Keratinocyte (primary cell): ENCODE results near the gene ATP13A3. TPM values are rescaled to one million over a fixed set of nuclear protein-coding genes. Genes with fewer than 3 reads are reported as not detected.
"Not testable (repeated sequence)": the region's sequence is repeated elsewhere in the genome, so short reads cannot be mapped to it uniquely, and the experiment has no call there.

ENCODE experiments used
- DNase-seq: peaks from one replicate; pipeline ENCODE4 v3.0.0-alpha.2; 2011; ENCODE audit warnings: low read depth, missing footprints, low spot score
- FAIRE-seq: peaks from 2 replicates; lab custom pipeline; 2011; peaks lifted over from hg19 to GRCh38; lab: Jason Lieb, UNC
- H2AFZ ChIP-seq: 2 replicates; pipeline ENCODE4 v1.6.0; 2012; ENCODE audit warnings: low read length, control low read depth, inconsistent platforms; ENCODE audit not compliant: control insufficient read depth
- H3K27ac ChIP-seq: 2 replicates; pipeline ENCODE4 v1.5.1; 2011; ENCODE audit warnings: low read length; ENCODE audit not compliant: control insufficient read depth, insufficient read depth
- H3K27me3 ChIP-seq: 3 replicates; pipeline ENCODE4 v1.6.0; 2011; ENCODE audit warnings: low read length; ENCODE audit not compliant: control insufficient read depth, insufficient read depth; ENCODE audit errors: extremely low read depth
- H3K36me3 ChIP-seq, 2 experiments: 2 replicates in 1 of 2; 3 replicates in 1 of 2; pipeline ENCODE4 v1.5.1; 2011; ENCODE audit warnings: low read length in 2 of 2, mild to moderate bottlenecking in 1 of 2; ENCODE audit not compliant: control insufficient read depth in 2 of 2, insufficient read depth in 2 of 2; ENCODE audit errors: extremely low read depth in 1 of 2
- H3K4me1 ChIP-seq: 3 replicates; pipeline ENCODE4 v1.5.1; 2011; ENCODE audit warnings: low read length; ENCODE audit not compliant: control insufficient read depth, insufficient read depth; ENCODE audit errors: extremely low read depth
- H3K4me2 ChIP-seq: 3 replicates; pipeline ENCODE4 v1.6.0; 2011; ENCODE audit warnings: low read depth, low read length; ENCODE audit not compliant: control insufficient read depth, insufficient read depth; ENCODE audit errors: extremely low read depth
- H3K4me3 ChIP-seq, 3 experiments: fragments of 200-600 bp in 1 of 3; sonication (generic) in 1 of 3; 2 replicates in 2 of 3; 3 replicates in 1 of 3; pipeline ENCODE4 v1.5.1; 2011 to 2016; ENCODE audit warnings: low read length in 3 of 3, mild to moderate bottlenecking in 3 of 3, control low read depth in 2 of 3, inconsistent platforms in 1 of 3, low read depth in 1 of 3, mixed read lengths in 1 of 3, mixed run types in 1 of 3, moderate library complexity in 1 of 3; ENCODE audit not compliant: control insufficient read depth in 2 of 3, insufficient read depth in 2 of 3; ENCODE audit errors: extremely low read depth in 1 of 3
- H3K79me2 ChIP-seq: 2 replicates; pipeline ENCODE4 v1.6.0; 2012; ENCODE audit warnings: low read length; ENCODE audit not compliant: control insufficient read depth, insufficient read depth
- H3K9ac ChIP-seq: 3 replicates; pipeline ENCODE4 v1.6.0; 2011; ENCODE audit warnings: low read length; ENCODE audit not compliant: control insufficient read depth, insufficient read depth; ENCODE audit errors: extremely low read depth
- H3K9me1 ChIP-seq: 3 replicates; pipeline ENCODE4 v1.6.0; 2011; ENCODE audit warnings: low read length; ENCODE audit not compliant: control insufficient read depth, insufficient read depth; ENCODE audit errors: extremely low read depth
- H3K9me3 ChIP-seq: 2 replicates; pipeline ENCODE4 v1.5.1; 2012; ENCODE audit warnings: low read depth, low read length; ENCODE audit not compliant: control insufficient read depth
- H4K20me1 ChIP-seq: 3 replicates; pipeline ENCODE4 v1.6.0; 2011; ENCODE audit warnings: low read length; ENCODE audit not compliant: control insufficient read depth, insufficient read depth; ENCODE audit errors: extremely low read depth
- EZH2 ChIP-seq: IDR thresholded peaks from one replicate; pipeline ENCODE4 v1.6.1; 2012; ENCODE audit warnings: inconsistent platforms, mild to moderate bottlenecking, low read length, moderate library complexity
- dilution Hi-C: fragments of 300-500 bp; cut with MboI; formaldehyde crosslinking; loops from one replicate; pipeline ENCODE4 v1.7.0; 2020; ENCODE audit warnings: low sequenced_read_pairs; ENCODE audit not compliant: extremely low pct_ligation_motif_present
- polyA plus RNA-seq, 5 experiments: library from polyadenylated mRNA; depleted of rRNA in 3 of 5; stranded (reverse) in 3 of 5; stranded (forward) in 1 of 5; unstranded in 1 of 5; fragments of >200 nt; gene quantifications; 1 replicate in 1 of 5; 2 replicates in 3 of 5; 3 replicates in 1 of 5; pipeline versions ENCODE4 v1.2.1 to v1.2.3, GENCODE V29; 2011 to 2012; ENCODE audit warnings: missing spikeins in 2 of 5, low read depth in 1 of 5, low replicate concordance in 1 of 5
- TF ChIP-seq, protein P1 (sequence below), 3 experiments: IDR thresholded peaks in 1 of 3; conservative IDR thresholded peaks in 1 of 3; optimal IDR thresholded peaks in 1 of 3; 2 replicates in 2 of 3; 3 replicates in 1 of 3; pipeline versions ENCODE3 to v1.5.1; 2011; ENCODE audit warnings: low read length in 3 of 3, mild to moderate bottlenecking in 3 of 3, moderate library complexity in 2 of 3, control low read depth in 1 of 3, inconsistent platforms in 1 of 3; ENCODE audit not compliant: insufficient read depth in 2 of 3; ENCODE audit errors: extremely low read depth in 1 of 3

The ATP13A3 gene
- polyA plus RNA-seq, 1 donor (not counting 4 experiments of a cell fraction or from before 2014, with no cell fraction given), result 103 TPM

DNA sequence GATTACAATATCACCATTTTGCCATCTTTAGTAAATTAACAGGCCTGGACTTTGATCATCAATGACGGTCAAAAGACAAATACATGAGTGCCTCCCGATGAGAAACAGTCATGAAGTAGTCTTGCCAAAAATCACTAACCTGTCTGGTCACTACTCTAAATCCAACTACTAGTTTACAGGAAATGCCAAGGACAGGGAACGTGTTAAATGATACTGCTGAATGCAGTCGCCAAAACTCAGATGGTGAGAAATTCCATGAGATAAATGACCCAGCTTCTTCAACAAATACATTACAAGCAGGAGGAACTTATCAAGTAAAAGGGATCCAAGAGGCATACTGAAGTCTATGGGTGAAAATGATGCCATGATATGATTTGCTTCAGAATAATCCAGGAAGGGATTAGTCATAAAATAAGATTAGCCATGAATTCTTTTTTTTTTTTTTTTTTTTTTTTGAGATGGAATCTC, 35.8 kb upstream of the ATP13A3 start:
- Histone ChIP-seq H3K9me3 (no peaks in the 10 kb centered on the region), H3K36me3 (no peaks in the 10 kb centered on the region), H3K9me1 (no peaks in the 10 kb centered on the region), H4K20me1 (no peaks in the 10 kb centered on the region), H3K27ac (no peak overlapping the region), H3K4me3 (no peak overlapping the region), H3K9ac (no peak overlapping the region), H3K79me2 (no peaks in the 10 kb centered on the region), H3K4me2 (peak overlapping the region; percentile 40), H3K4me1 (peaks cover 29% of the 10 kb centered on the region), H2AFZ (peak overlapping the region; percentile 56), H3K27me3 (no peaks in the 10 kb centered on the region)
- DNase-seq (no peak), FAIRE-seq (no peak)
- dilution Hi-C loops, result no loop called here
- no peak for TF ChIP-seq EZH2
- TF ChIP-seq, protein P1, sequence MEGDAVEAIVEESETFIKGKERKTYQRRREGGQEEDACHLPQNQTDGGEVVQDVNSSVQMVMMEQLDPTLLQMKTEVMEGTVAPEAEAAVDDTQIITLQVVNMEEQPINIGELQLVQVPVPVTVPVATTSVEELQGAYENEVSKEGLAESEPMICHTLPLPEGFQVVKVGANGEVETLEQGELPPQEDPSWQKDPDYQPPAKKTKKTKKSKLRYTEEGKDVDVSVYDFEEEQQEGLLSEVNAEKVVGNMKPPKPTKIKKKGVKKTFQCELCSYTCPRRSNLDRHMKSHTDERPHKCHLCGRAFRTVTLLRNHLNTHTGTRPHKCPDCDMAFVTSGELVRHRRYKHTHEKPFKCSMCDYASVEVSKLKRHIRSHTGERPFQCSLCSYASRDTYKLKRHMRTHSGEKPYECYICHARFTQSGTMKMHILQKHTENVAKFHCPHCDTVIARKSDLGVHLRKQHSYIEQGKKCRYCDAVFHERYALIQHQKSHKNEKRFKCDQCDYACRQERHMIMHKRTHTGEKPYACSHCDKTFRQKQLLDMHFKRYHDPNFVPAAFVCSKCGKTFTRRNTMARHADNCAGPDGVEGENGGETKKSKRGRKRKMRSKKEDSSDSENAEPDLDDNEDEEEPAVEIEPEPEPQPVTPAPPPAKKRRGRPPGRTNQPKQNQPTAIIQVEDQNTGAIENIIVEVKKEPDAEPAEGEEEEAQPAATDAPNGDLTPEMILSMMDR (optimal IDR thresholded peaks at IDR 0.05 in 1 of 3, IDR thresholded peaks at IDR 0.05 in 1 of 3, conservative IDR thresholded peaks at IDR 0.05 in 1 of 3; ENCODE audit: extremely low read depth in 1 of 3, insufficient read depth in 2 of 3, low read length in 3 of 3), result no peak

- DNase-seq, result no peak
- Histone ChIP-seq H3K4me3 (no peak overlapping the region), H3K36me3 (no peaks in the 10 kb centered on the region), H2AFZ (no peak overlapping the region), H3K4me2 (peak overlapping the region; percentile 11), H3K27me3 (no peaks in the 10 kb centered on the region), H4K20me1 (no peaks in the 10 kb centered on the region), H3K9ac (no peak overlapping the region), H3K9me3 (no peaks in the 10 kb centered on the region), H3K4me1 (peaks cover 26% of the 10 kb centered on the region), H3K79me2 (no peaks in the 10 kb centered on the region), H3K9me1 (no peaks in the 10 kb centered on the region), H3K27ac (peak overlapping the region; percentile 34)
- TF ChIP-seq, protein P1 (optimal IDR thresholded peaks at IDR 0.05 in 1 of 3, IDR thresholded peaks at IDR 0.05 in 1 of 3, conservative IDR thresholded peaks at IDR 0.05 in 1 of 3; ENCODE audit: extremely low read depth in 1 of 3, insufficient read depth in 2 of 3, low read length in 3 of 3), result no peak
- TF ChIP-seq EZH2, result no peak
- dilution Hi-C loops, result no loop called here
- FAIRE-seq, result peak; percentile 55
Measured at GRCh38 chr3:194521510-194522260, 34.9 kb upstream of the ATP13A3 start.

DNA sequence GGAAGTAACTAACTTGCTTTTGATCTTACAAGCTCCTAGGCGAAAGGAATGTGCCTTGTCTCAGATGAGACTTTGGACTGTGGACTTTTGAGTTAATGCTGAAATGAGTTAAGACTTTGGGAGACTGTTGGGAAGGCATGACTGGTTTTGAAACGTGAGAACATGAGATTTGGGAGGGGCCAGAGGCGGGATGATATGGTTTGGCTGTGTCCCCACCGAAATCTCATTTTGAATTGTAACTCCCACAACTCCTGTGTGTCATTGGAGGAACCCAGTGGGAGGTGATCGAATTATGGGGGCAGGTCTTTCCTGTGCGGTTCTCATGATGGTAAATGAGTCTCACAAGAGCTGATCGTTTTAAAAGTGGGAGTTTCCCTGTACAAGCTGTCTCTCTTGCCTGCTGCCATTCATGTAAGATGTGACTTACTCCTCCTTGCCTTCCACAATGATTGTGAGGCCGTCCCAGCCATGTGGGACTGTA, 33.9 kb upstream of the ATP13A3 start:
- DNase-seq, FAIRE-seq, H3K36me3 ChIP-seq, H3K4me3 ChIP-seq, H3K9me3 ChIP-seq, H2AFZ ChIP-seq, H3K27me3 ChIP-seq, dilution Hi-C loops, H3K9me1 ChIP-seq, H3K79me2 ChIP-seq, H3K9ac ChIP-seq, H4K20me1 ChIP-seq: not testable (repeated sequence)
- peaks cover 22% of the 10 kb centered on the region for H3K4me1 ChIP-seq
- peak overlapping the region; percentile 11 for H3K4me2 ChIP-seq
- peak overlapping the region; percentile 34 for H3K27ac ChIP-seq
